Endothelial cell of umbilical vein (primary cell): ENCODE measurements around the gene HAND2. TPM values are rescaled to one million over a fixed set of nuclear protein-coding genes. Genes with fewer than 3 reads are reported as not detected.

ENCODE experiments used
- BruUV-seq: library from RNA; stranded (reverse); fragments of 400-500 nt; replicated peaks from 2 replicates; lab custom pipeline; 2021; lab: Mats Ljungman, UMichigan
- CTCF ChIA-PET: fragments of 300-600, 350-600 bp; sonication (Branson Sonifier 250); formaldehyde crosslinking; loops from one replicate; lab custom pipeline; 2021; ENCODE audit warnings: antibody characterized with exemption, inconsistent platforms; lab: Charles Lee
- POLR2A ChIA-PET: fragments of 300-600, 350-600 bp; sonication (Branson Sonifier 250); formaldehyde crosslinking; loops from one replicate; lab custom pipeline; 2021; ENCODE audit warnings: antibody characterized with exemption, inconsistent platforms; lab: Charles Lee
- DNase-seq: peaks from one replicate; pipeline ENCODE4 v3.0.0-alpha.2; 2011; ENCODE audit warnings: low read depth, low spot score
- FAIRE-seq: peaks from 2 replicates; lab custom pipeline; 2011; peaks lifted over from hg19 to GRCh38; lab: Jason Lieb, UNC
- H2AFZ ChIP-seq: 2 replicates; pipeline ENCODE4 v1.6.0; 2012; ENCODE audit warnings: low read depth, low read length, control low read depth, inconsistent platforms
- H3K27ac ChIP-seq: 2 replicates; pipeline ENCODE4 v1.5.1; 2011; ENCODE audit warnings: low read depth, mild to moderate bottlenecking, control low read depth, low read length, moderate library complexity; ENCODE audit not compliant: insufficient read depth
- H3K27me3 ChIP-seq, 2 experiments: 2 replicates each; pipeline versions ENCODE4 v1.6.0 to v1.6.1; 2011; ENCODE audit warnings: low read length in 2 of 2, mixed read lengths in 1 of 2; ENCODE audit not compliant: control insufficient read depth in 2 of 2, insufficient read depth in 2 of 2
- H3K36me3 ChIP-seq, 2 experiments: 2 replicates in 1 of 2; 3 replicates in 1 of 2; pipeline ENCODE4 v1.5.1; 2011; ENCODE audit warnings: low read length in 2 of 2, mild to moderate bottlenecking in 1 of 2, moderate library complexity in 1 of 2; ENCODE audit not compliant: control insufficient read depth in 2 of 2, insufficient read depth in 2 of 2; ENCODE audit errors: extremely low read depth in 1 of 2
- H3K4me1 ChIP-seq: 3 replicates; pipeline ENCODE4 v1.5.1; 2011; ENCODE audit warnings: mild to moderate bottlenecking, low read length; ENCODE audit not compliant: control insufficient read depth, insufficient read depth; ENCODE audit errors: extremely low read depth
- H3K4me2 ChIP-seq: 2 replicates; pipeline ENCODE4 v1.6.1; 2011; ENCODE audit warnings: low read length, control low read depth, mixed read lengths; ENCODE audit not compliant: insufficient read depth
- H3K4me3 ChIP-seq, 3 experiments: fragments of 200-600 bp in 1 of 3; sonication (generic), shearing (Covaris generic) in 1 of 3; replicated peaks in 1 of 3; 2 replicates each; pipeline ENCODE4 v1.5.1; 2011 to 2016; ENCODE audit warnings: control low read depth in 3 of 3, low read length in 3 of 3, mild to moderate bottlenecking in 2 of 3, inconsistent platforms in 1 of 3, low read depth in 1 of 3, moderate library complexity in 1 of 3; ENCODE audit not compliant: insufficient read depth in 1 of 3
- H3K79me2 ChIP-seq: 2 replicates; pipeline ENCODE4 v1.6.0; 2012; ENCODE audit warnings: low read length, inconsistent platforms; ENCODE audit not compliant: control insufficient read depth, insufficient read depth
- H3K9ac ChIP-seq: replicated peaks from 2 replicates; pipeline ENCODE3; 2011; ENCODE audit warnings: low read length, control low read depth; ENCODE audit not compliant: insufficient read depth; ENCODE audit errors: extremely low read depth
- H3K9me1 ChIP-seq: replicated peaks from 3 replicates; pipeline ENCODE4 v1.6.0; 2011; ENCODE audit warnings: mild to moderate bottlenecking, low read length; ENCODE audit not compliant: control insufficient read depth, insufficient read depth; ENCODE audit errors: extremely low read depth
- H3K9me3 ChIP-seq: replicated peaks from 2 replicates; pipeline ENCODE4 v1.5.1; 2012; ENCODE audit warnings: low read length, inconsistent platforms; ENCODE audit not compliant: control insufficient read depth, insufficient read depth
- H4K20me1 ChIP-seq: replicated peaks from 2 replicates; pipeline ENCODE3; 2011; ENCODE audit warnings: mild to moderate bottlenecking, low read length; ENCODE audit not compliant: control insufficient read depth, insufficient read depth; ENCODE audit errors: extremely low read depth
- EZH2 ChIP-seq: IDR thresholded peaks from 2 replicates; pipeline ENCODE4 v1.6.1; 2012; ENCODE audit warnings: borderline replicate concordance, low read depth, mild to moderate bottlenecking, moderate library complexity, low read length, inconsistent platforms; ENCODE audit not compliant: severe bottlenecking
- FOS ChIP-seq: IDR thresholded peaks from 2 replicates; pipeline ENCODE4 v1.6.1; 2011; ENCODE audit warnings: mild to moderate bottlenecking, low read length, moderate library complexity, borderline replicate concordance; ENCODE audit not compliant: insufficient read depth
- GATA2 ChIP-seq: IDR thresholded peaks from 2 replicates; pipeline ENCODE4 v1.7.0; 2011; ENCODE audit warnings: low read depth, mild to moderate bottlenecking, moderate library complexity, mixed read lengths, low read length; ENCODE audit not compliant: insufficient read length, insufficient read depth
- JUN ChIP-seq: IDR thresholded peaks from 2 replicates; pipeline ENCODE4 v1.6.1; 2011; ENCODE audit warnings: borderline replicate concordance, low read depth; ENCODE audit not compliant: insufficient read length, insufficient read depth
- MYC ChIP-seq: IDR thresholded peaks from one replicate; pipeline ENCODE4 v1.6.1; 2011; ENCODE audit warnings: mild to moderate bottlenecking, low read depth, low read length
- POLR2A ChIP-seq: IDR thresholded peaks from 2 replicates; pipeline ENCODE4 v1.6.1; 2012; ENCODE audit warnings: low read depth, mild to moderate bottlenecking, control low read depth, low read length
- POLR2AphosphoS5 ChIP-seq: IDR thresholded peaks from 2 replicates; pipeline ENCODE4 v1.6.1; 2012; ENCODE audit warnings: low read depth, mild to moderate bottlenecking, control low read depth, low read length, moderate library complexity; ENCODE audit not compliant: insufficient read depth
- dilution Hi-C: fragments of 300-500 bp; cut with MboI; formaldehyde crosslinking; loops from one replicate; pipeline ENCODE4 v1.15.0; 2019; ENCODE audit warnings: low sequenced_read_pairs; ENCODE audit not compliant: extremely low pct_ligation_motif_present
- intact Hi-C: fragments of 100-400 bp; cut with micrococcal nuclease; formaldehyde crosslinking; loops from one replicate; pipeline ENCODE4 v1.10.0; 2022
- polyA plus RNA-seq, 4 experiments: library from polyadenylated mRNA; depleted of rRNA in 3 of 4; stranded (reverse) in 3 of 4; unstranded in 1 of 4; fragments of >200 nt; gene quantifications; 2 replicates each; pipeline versions ENCODE4 v1.2.1 to v1.2.3, GENCODE V29; 2011 to 2012; ENCODE audit warnings: missing spikeins in 1 of 4
- total RNA-seq: library from RNA; stranded (reverse); gene quantifications from 2 replicates; pipeline ENCODE4 v1.2.3, GENCODE V29; 2021
- TF ChIP-seq, protein P1 (sequence below): IDR thresholded peaks from 2 replicates; pipeline ENCODE4 v1.6.1; 2011; ENCODE audit not compliant: insufficient read depth, insufficient read length
- TF ChIP-seq, protein P2 (sequence below), 2 donors: IDR thresholded peaks; 1 replicate in 1 of 2; 2 replicates in 1 of 2; pipeline ENCODE4 v1.5.1; 2011; ENCODE audit warnings: low read length in 2 of 2, mild to moderate bottlenecking in 2 of 2, moderate library complexity in 2 of 2, control low read depth in 1 of 2, inconsistent platforms in 1 of 2, low read depth in 1 of 2; ENCODE audit not compliant: insufficient read depth in 1 of 2; ENCODE audit errors: extremely low read depth in 1 of 2

The HAND2 gene
- total and polyA plus RNA-seq, 2 donors (not counting 3 experiments of a cell fraction or from before 2014, with no cell fraction given) = not detected

DNA sequence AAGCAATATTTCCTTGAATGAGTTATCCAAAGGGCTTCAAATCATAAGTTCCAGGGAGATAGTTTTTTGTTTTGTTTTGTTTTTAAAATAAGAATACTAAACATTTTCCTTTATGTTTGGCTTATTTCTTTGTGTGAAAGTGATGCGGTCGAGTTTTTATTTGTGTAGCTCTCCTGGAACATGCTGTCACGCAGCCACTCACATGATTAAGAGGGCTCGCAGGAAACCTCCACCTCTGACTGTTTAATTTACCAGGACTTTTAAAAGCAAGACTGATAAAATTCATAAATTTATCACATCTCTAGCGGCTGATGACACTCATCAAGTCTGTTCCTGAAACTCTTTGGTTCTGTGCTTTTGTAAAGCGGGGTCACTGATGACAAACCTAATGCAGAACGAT lies 48.9 kb upstream of the HAND2 start:
- H3K36me3 ChIP-seq = no peaks in the 10 kb centered on the region
- no peaks in the 10 kb centered on the region for H3K4me1 ChIP-seq
- no peak overlapping the region for H3K4me3 ChIP-seq
- dilution Hi-C loops = no loop called here
- H2AFZ ChIP-seq = no peak overlapping the region
- no peaks in the 10 kb centered on the region for H3K9me3 ChIP-seq
- DNase-seq = no peak
- no peaks in the 10 kb centered on the region for H4K20me1 ChIP-seq
- H3K27ac ChIP-seq = no peak overlapping the region
- H3K9ac ChIP-seq = no peak overlapping the region
- FAIRE-seq = no peak
- no peaks in the 10 kb centered on the region for H3K9me1 ChIP-seq
- BruUV-seq = no TSS peak
- no peak overlapping the region for H3K4me2 ChIP-seq
- ChIA-PET POLR2A (no interaction called here), CTCF (no interaction called here)
- H3K79me2 ChIP-seq = no peaks in the 10 kb centered on the region
- TF ChIP-seq FOS = no peak
- TF ChIP-seq GATA2 = no peak
- no peak for TF ChIP-seq JUN
- TF ChIP-seq, protein P1, sequence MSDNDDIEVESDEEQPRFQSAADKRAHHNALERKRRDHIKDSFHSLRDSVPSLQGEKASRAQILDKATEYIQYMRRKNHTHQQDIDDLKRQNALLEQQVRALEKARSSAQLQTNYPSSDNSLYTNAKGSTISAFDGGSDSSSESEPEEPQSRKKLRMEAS = no peak
- TF ChIP-seq POLR2A = no peak
- no peak for TF ChIP-seq POLR2AphosphoS5
- TF ChIP-seq, protein P2, sequence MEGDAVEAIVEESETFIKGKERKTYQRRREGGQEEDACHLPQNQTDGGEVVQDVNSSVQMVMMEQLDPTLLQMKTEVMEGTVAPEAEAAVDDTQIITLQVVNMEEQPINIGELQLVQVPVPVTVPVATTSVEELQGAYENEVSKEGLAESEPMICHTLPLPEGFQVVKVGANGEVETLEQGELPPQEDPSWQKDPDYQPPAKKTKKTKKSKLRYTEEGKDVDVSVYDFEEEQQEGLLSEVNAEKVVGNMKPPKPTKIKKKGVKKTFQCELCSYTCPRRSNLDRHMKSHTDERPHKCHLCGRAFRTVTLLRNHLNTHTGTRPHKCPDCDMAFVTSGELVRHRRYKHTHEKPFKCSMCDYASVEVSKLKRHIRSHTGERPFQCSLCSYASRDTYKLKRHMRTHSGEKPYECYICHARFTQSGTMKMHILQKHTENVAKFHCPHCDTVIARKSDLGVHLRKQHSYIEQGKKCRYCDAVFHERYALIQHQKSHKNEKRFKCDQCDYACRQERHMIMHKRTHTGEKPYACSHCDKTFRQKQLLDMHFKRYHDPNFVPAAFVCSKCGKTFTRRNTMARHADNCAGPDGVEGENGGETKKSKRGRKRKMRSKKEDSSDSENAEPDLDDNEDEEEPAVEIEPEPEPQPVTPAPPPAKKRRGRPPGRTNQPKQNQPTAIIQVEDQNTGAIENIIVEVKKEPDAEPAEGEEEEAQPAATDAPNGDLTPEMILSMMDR (IDR thresholded peaks at IDR 0.05; ENCODE audit: extremely low read depth in 1 of 2, insufficient read depth in 1 of 2, low read depth in 1 of 2, low read length in 2 of 2) = no peak
- no peak for TF ChIP-seq EZH2
- no peak for TF ChIP-seq MYC
- intact Hi-C loops = no loop called here
- no peaks in the 10 kb centered on the region for H3K27me3 ChIP-seq
